DND-41 (cell line): Measurements from ENCODE around the gene PTCD3.

Source experiments
- EZH2 ChIP-seq: IDR thresholded peaks from 3 replicates; pipeline ENCODE4 v1.6.1; 2012; ENCODE audit warnings: borderline replicate concordance, low read depth, mild to moderate bottlenecking, moderate library complexity, low read length, inconsistent platforms; ENCODE audit not compliant: severe bottlenecking
- TF ChIP-seq, protein P1 (sequence below): IDR thresholded peaks from 2 replicates; pipeline ENCODE4 v1.5.1; 2012; ENCODE audit warnings: borderline replicate concordance, low read length, moderate library complexity, mild to moderate bottlenecking; ENCODE audit not compliant: poor library complexity, severe bottlenecking; ENCODE audit errors: extremely low read depth

DNA sequence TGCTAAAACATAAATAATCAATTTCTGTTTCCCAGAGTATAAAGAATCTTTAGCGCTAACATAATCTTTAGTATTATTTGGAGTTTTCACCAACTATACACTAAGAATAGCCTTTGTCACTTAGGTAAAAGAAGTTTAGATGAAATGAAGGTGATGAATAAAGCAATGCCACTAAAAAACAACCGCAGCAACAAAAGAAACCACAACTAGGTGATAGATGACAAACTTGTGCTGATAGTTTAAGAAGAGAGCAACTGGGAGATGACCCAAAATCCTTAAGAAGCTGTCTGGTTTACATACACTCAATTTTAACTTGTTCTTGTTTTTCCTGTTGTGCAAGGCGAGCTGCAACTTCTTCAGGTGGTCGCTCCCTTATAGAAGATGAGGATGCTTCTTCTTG is 64.4 kb downstream of the PTCD3 start:
- TF ChIP-seq, protein P1, sequence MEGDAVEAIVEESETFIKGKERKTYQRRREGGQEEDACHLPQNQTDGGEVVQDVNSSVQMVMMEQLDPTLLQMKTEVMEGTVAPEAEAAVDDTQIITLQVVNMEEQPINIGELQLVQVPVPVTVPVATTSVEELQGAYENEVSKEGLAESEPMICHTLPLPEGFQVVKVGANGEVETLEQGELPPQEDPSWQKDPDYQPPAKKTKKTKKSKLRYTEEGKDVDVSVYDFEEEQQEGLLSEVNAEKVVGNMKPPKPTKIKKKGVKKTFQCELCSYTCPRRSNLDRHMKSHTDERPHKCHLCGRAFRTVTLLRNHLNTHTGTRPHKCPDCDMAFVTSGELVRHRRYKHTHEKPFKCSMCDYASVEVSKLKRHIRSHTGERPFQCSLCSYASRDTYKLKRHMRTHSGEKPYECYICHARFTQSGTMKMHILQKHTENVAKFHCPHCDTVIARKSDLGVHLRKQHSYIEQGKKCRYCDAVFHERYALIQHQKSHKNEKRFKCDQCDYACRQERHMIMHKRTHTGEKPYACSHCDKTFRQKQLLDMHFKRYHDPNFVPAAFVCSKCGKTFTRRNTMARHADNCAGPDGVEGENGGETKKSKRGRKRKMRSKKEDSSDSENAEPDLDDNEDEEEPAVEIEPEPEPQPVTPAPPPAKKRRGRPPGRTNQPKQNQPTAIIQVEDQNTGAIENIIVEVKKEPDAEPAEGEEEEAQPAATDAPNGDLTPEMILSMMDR, result no peak
- TF ChIP-seq EZH2, result no peak
